Stimulated activated naive B cell treated with anti-CD40 and anti-IgM and Interleukin-4, amounts not matched to agents 10 μg/mL and 1 μg/mL and 100 μg/mL, for 72 hours (primary cell): ENCODE results near the gene CEACAM6.

Experiments
- ATAC-seq, 2 donors: fragments of 150-1000 bp; cut with Tn5 transposase; replicated peaks; 2 replicates each; pipeline ENCODE4 v1.10.0; 2021; ENCODE audit warnings: moderate library complexity in 1 of 2
- DNase-seq: peaks from one replicate; pipeline ENCODE4 v3.0.0; 2021
- H3K27ac Mint-ChIP-seq: one replicate; pipeline ENCODE4 v1.8.0; 2022; ENCODE audit warnings: mild to moderate bottlenecking, mixed read lengths
- H3K27me3 Mint-ChIP-seq, 2 donors: one replicate each; pipeline ENCODE4 v1.8.0; 2022; ENCODE audit warnings: mixed read lengths in 2 of 2
- H3K36me3 Mint-ChIP-seq, 2 donors: one replicate each; pipeline ENCODE4 v1.8.0; 2022; ENCODE audit warnings: mixed read lengths in 2 of 2, mild to moderate bottlenecking in 1 of 2
- H3K4me1 Mint-ChIP-seq, 2 donors: one replicate each; pipeline ENCODE4 v1.8.0; 2022; ENCODE audit warnings: mixed read lengths in 2 of 2, mild to moderate bottlenecking in 1 of 2
- H3K4me3 Mint-ChIP-seq, 2 donors: one replicate each; pipeline ENCODE4 v1.8.0; 2022; ENCODE audit warnings: mild to moderate bottlenecking in 2 of 2, mixed read lengths in 2 of 2, moderate library complexity in 1 of 2
- H3K9me3 Mint-ChIP-seq, 2 donors: one replicate each; pipeline ENCODE4 v1.8.0; 2022; ENCODE audit warnings: mixed read lengths in 2 of 2, mild to moderate bottlenecking in 1 of 2

CEACAM6 gene

GRCh38 chr19:41796901-41797300 lies 41.6 kb downstream of the CEACAM6 start:
- DNase-seq: no peak
- peaks cover 14 to 29% of the 10 kb centered on the region in 2 donors for H3K4me1 Mint-ChIP-seq
- H3K27ac Mint-ChIP-seq: no peak overlapping the region
- no peaks in the 10 kb centered on the region for H3K36me3 Mint-ChIP-seq
- H3K9me3 Mint-ChIP-seq: peaks cover 0 to 4% of the 10 kb centered on the region in 2 donors
- ATAC-seq: no peak
- H3K27me3 Mint-ChIP-seq: peaks cover 25 to 26% of the 10 kb centered on the region in 2 donors
- no peak overlapping the region for H3K4me3 Mint-ChIP-seq

GRCh38 chr19:41799444-41800000 lies 44.2 kb downstream of the CEACAM6 start:
- Mint-ChIP-seq H3K27me3 (peaks cover 12 to 13% of the 10 kb centered on the region in 2 donors), H3K4me3 (no peak overlapping the region), H3K36me3 (no peaks in the 10 kb centered on the region), H3K27ac (no peak overlapping the region), H3K4me1 (peaks cover 30 to 43% of the 10 kb centered on the region in 2 donors), H3K9me3 (peaks cover 2 to 4% of the 10 kb centered on the region in 2 donors)
- DNase-seq (no peak), ATAC-seq (no peak)

- Mint-ChIP-seq H3K9me3 (peaks cover 2 to 4% of the 10 kb centered on the region in 2 donors), H3K4me1 (peaks cover 24 to 37% of the 10 kb centered on the region in 2 donors), H3K36me3 (no peaks in the 10 kb centered on the region), H3K27me3 (peaks cover 6 to 7% of the 10 kb centered on the region in 2 donors), H3K27ac (peak overlapping the region; percentile 43), H3K4me3 (no peak overlapping the region)
- DNase-seq (no peak), ATAC-seq (no peak)
Observed at GRCh38 chr19:41801031-41801430, 45.7 kb downstream of the CEACAM6 start.

GRCh38 chr19:41801792-41802211 lies 46.5 kb downstream of the CEACAM6 start:
- H3K9me3 Mint-ChIP-seq: peaks cover 2 to 4% of the 10 kb centered on the region in 2 donors
- no peak for DNase-seq
- H3K36me3 Mint-ChIP-seq: no peaks in the 10 kb centered on the region
- H3K27ac Mint-ChIP-seq: peak overlapping the region; percentile 59
- peak; percentile 63 to 82 for ATAC-seq
- H3K4me1 Mint-ChIP-seq: peaks cover 24 to 37% of the 10 kb centered on the region in 2 donors
- no peaks in the 10 kb centered on the region for H3K27me3 Mint-ChIP-seq
- peak overlapping the region in 1 of 2 donors; percentile 7 for H3K4me3 Mint-ChIP-seq

- H3K36me3 Mint-ChIP-seq: no peaks in the 10 kb centered on the region
- H3K4me1 Mint-ChIP-seq: peaks cover 25 to 37% of the 10 kb centered on the region in 2 donors
- no peaks in the 10 kb centered on the region for H3K27me3 Mint-ChIP-seq
- H3K27ac Mint-ChIP-seq: no peak overlapping the region
- ATAC-seq (peak; percentile 61 to 82), DNase-seq (peak; percentile 5)
- no peak overlapping the region for H3K4me3 Mint-ChIP-seq
- H3K9me3 Mint-ChIP-seq: peaks cover 2 to 4% of the 10 kb centered on the region in 2 donors
Observed at GRCh38 chr19:41802770-41803169, 47.4 kb downstream of the CEACAM6 start.

GRCh38 chr19:41804336-41804735 lies 49.0 kb downstream of the CEACAM6 start:
- no peak for ATAC-seq
- no peak overlapping the region for H3K4me3 Mint-ChIP-seq

GRCh38 chr19:41807176-41807575 lies 51.8 kb downstream of the CEACAM6 start:
- peaks cover 0 to 10% of the 10 kb centered on the region in 2 donors for H3K27me3 Mint-ChIP-seq
- peaks cover 0 to 2% of the 10 kb centered on the region in 2 donors for H3K9me3 Mint-ChIP-seq
- peaks cover 33 to 52% of the 10 kb centered on the region in 2 donors for H3K4me1 Mint-ChIP-seq
- ATAC-seq (no peak), DNase-seq (no peak)
- H3K4me3 Mint-ChIP-seq: no peak overlapping the region
- H3K36me3 Mint-ChIP-seq: no peaks in the 10 kb centered on the region
- no peak overlapping the region for H3K27ac Mint-ChIP-seq

More at GRCh38 chr19:41804336-41804735, 49.0 kb downstream of the CEACAM6 start:
- Mint-ChIP-seq H3K36me3 (no peaks in the 10 kb centered on the region), H3K4me1 (peaks cover 25 to 43% of the 10 kb centered on the region in 2 donors), H3K9me3 (peaks cover 2 to 4% of the 10 kb centered on the region in 2 donors), H3K27ac (no peak overlapping the region), H3K27me3 (no peaks in the 10 kb centered on the region)
- DNase-seq: no peak

- peaks cover 5 to 17% of the 10 kb centered on the region in 2 donors for H3K27me3 Mint-ChIP-seq
- no peak overlapping the region for H3K27ac Mint-ChIP-seq
- ATAC-seq: no peak
- H3K4me1 Mint-ChIP-seq: peaks cover 24 to 42% of the 10 kb centered on the region in 2 donors
- H3K36me3 Mint-ChIP-seq: peaks cover 0 to 2% of the 10 kb centered on the region in 2 donors
- no peak for DNase-seq
- no peak overlapping the region for H3K4me3 Mint-ChIP-seq
- no peaks in the 10 kb centered on the region for H3K9me3 Mint-ChIP-seq
Observed at GRCh38 chr19:41808663-41809566, 53.6 kb downstream of the CEACAM6 start.

- Mint-ChIP-seq H3K27me3 (peaks cover 5 to 17% of the 10 kb centered on the region in 2 donors), H3K4me1 (peaks cover 23 to 41% of the 10 kb centered on the region in 2 donors), H3K9me3 (no peaks in the 10 kb centered on the region), H3K4me3 (no peak overlapping the region), H3K27ac (peak overlapping the region; percentile 81), H3K36me3 (peaks cover 0 to 2% of the 10 kb centered on the region in 2 donors)
- ATAC-seq (no peak), DNase-seq (no peak)
Observed at GRCh38 chr19:41810301-41810700, 55.0 kb downstream of the CEACAM6 start.

GRCh38 chr19:41811036-41811435 lies 55.7 kb downstream of the CEACAM6 start:
- H3K27ac Mint-ChIP-seq: peak overlapping the region; percentile 81
- peaks cover 0 to 2% of the 10 kb centered on the region in 2 donors for H3K36me3 Mint-ChIP-seq
- DNase-seq (peak; percentile 53), ATAC-seq (peak; percentile 88 to 89)
- no peaks in the 10 kb centered on the region for H3K9me3 Mint-ChIP-seq
- H3K27me3 Mint-ChIP-seq: peaks cover 5 to 17% of the 10 kb centered on the region in 2 donors
- H3K4me1 Mint-ChIP-seq: peaks cover 23 to 41% of the 10 kb centered on the region in 2 donors
- H3K4me3 Mint-ChIP-seq: peak overlapping the region; percentile 50 to 68

GRCh38 chr19:41811981-41812380 lies 56.7 kb downstream of the CEACAM6 start:
- peaks cover 23 to 41% of the 10 kb centered on the region in 2 donors for H3K4me1 Mint-ChIP-seq
- H3K4me3 Mint-ChIP-seq: no peak overlapping the region
- peaks cover 0 to 2% of the 10 kb centered on the region in 2 donors for H3K36me3 Mint-ChIP-seq
- ATAC-seq (no peak), DNase-seq (no peak)
- no peak overlapping the region for H3K27ac Mint-ChIP-seq
- H3K9me3 Mint-ChIP-seq: no peaks in the 10 kb centered on the region
- H3K27me3 Mint-ChIP-seq: peaks cover 5 to 17% of the 10 kb centered on the region in 2 donors

GRCh38 chr19:41813911-41814310 lies 58.6 kb downstream of the CEACAM6 start:
- DNase-seq (no peak), ATAC-seq (no peak)
- peaks cover 21 to 38% of the 10 kb centered on the region in 2 donors for H3K4me1 Mint-ChIP-seq
- no peak overlapping the region for H3K4me3 Mint-ChIP-seq
- peaks cover 5 to 17% of the 10 kb centered on the region in 2 donors for H3K27me3 Mint-ChIP-seq
- H3K27ac Mint-ChIP-seq: no peak overlapping the region
- H3K9me3 Mint-ChIP-seq: no peaks in the 10 kb centered on the region
- H3K36me3 Mint-ChIP-seq: peaks cover 0 to 2% of the 10 kb centered on the region in 2 donors

- DNase-seq: no peak
- Mint-ChIP-seq H3K27ac (no peak overlapping the region), H3K36me3 (peaks cover 0 to 2% of the 10 kb centered on the region in 2 donors), H3K4me1 (peaks cover 19 to 26% of the 10 kb centered on the region in 2 donors), H3K27me3 (peaks cover 5 to 8% of the 10 kb centered on the region in 2 donors), H3K4me3 (no peak overlapping the region), H3K9me3 (no peaks in the 10 kb centered on the region)
- no peak for ATAC-seq
Observed at GRCh38 chr19:41815301-41815700, 60.0 kb downstream of the CEACAM6 start.

- H3K27me3 Mint-ChIP-seq: peaks cover 9 to 12% of the 10 kb centered on the region in 2 donors
- DNase-seq (no peak), ATAC-seq (no peak)
- peaks cover 11 to 16% of the 10 kb centered on the region in 2 donors for H3K4me1 Mint-ChIP-seq
- H3K36me3 Mint-ChIP-seq: peaks cover 0 to 2% of the 10 kb centered on the region in 2 donors
- H3K4me3 Mint-ChIP-seq: no peak overlapping the region
- H3K27ac Mint-ChIP-seq: no peak overlapping the region
- no peaks in the 10 kb centered on the region for H3K9me3 Mint-ChIP-seq
Observed at GRCh38 chr19:41816761-41817160, 61.4 kb downstream of the CEACAM6 start.
